ENCODE results near the gene ZNF48. TPM values are rescaled to one million over a fixed set of nuclear protein-coding genes. Genes with fewer than 3 reads are reported as not detected.

Gene ZNF48
- total and polyA plus RNA-seq, 8 donors = 3.9 to 33.6 (median 5.4) TPM

Small RNAs within 50 kb of the gene (small RNA-seq; reads per million reads assigned to genes)
- 0 to 0.31 (median 0) reads per million in 4 donors for gene RF00406

Other genes starting within 250 kb of the ZNF48 start
- gene CORO1A, start 211.8 kb upstream of the ZNF48 start, total RNA-seq = 10 to 100 TPM; 13.0 to 30.3 (median 18.7) TPM
- gene CORO1A, start 211.8 kb upstream of the ZNF48 start, polyA plus RNA-seq = 10 to 100 TPM; 34.2 to 42.5 (median 37.3) TPM
- gene BOLA2B, start 201.8 kb upstream of the ZNF48 start, total RNA-seq = 100 to 1,000 TPM in 2 of 5 donors, 10 to 100 TPM in 2, not detected in 1; 21.3 to 415 (median 168) TPM
- 100 to 1,000 TPM; 281 to 322 (median 321) TPM for gene BOLA2B, start 201.8 kb upstream of the ZNF48 start, polyA plus RNA-seq
- gene SLX1A, start 201.5 kb upstream of the ZNF48 start, total RNA-seq = 10 to 100 TPM in 3 of 5 donors, 1 to 10 TPM in 2; 2.3 to 86.9 (median 19.0) TPM
- 10 to 100 TPM; 80.8 to 86.0 (median 84.2) TPM for gene SLX1A, start 201.5 kb upstream of the ZNF48 start, polyA plus RNA-seq
- 100 to 1,000 TPM in 1 of 5 donors, 10 to 100 TPM in 3, 1 to 10 TPM in 1; 4.2 to 118 (median 63.6) TPM for gene SULT1A3, start 196.2 kb upstream of the ZNF48 start, total RNA-seq
- gene SULT1A3, start 196.2 kb upstream of the ZNF48 start, polyA plus RNA-seq = 10 to 100 TPM; 23.8 to 53.2 (median 42.2) TPM
- gene NPIPB13, start 146.9 kb upstream of the ZNF48 start, total RNA-seq = 1 to 10 TPM in 4 of 5 donors, not detected in 1; 1.6 to 6.4 (median 3.0) TPM
- gene NPIPB13, start 146.9 kb upstream of the ZNF48 start, polyA plus RNA-seq = 1 to 10 TPM; 1.7 to 5.5 (median 2.6) TPM
- 10 to 100 TPM in 4 of 5 donors, 1 to 10 TPM in 1; 8.8 to 30.8 (median 18.3) TPM for gene CD2BP2, start 40.1 kb upstream of the ZNF48 start, total RNA-seq
- 10 to 100 TPM; 37.1 to 45.2 (median 41.4) TPM for gene CD2BP2, start 40.1 kb upstream of the ZNF48 start, polyA plus RNA-seq
- gene TBC1D10B, start 24.9 kb upstream of the ZNF48 start, total RNA-seq = 10 to 100 TPM; 25.1 to 89.2 (median 33.2) TPM
- 10 to 100 TPM; 20.5 to 25.0 (median 22.0) TPM for gene TBC1D10B, start 24.9 kb upstream of the ZNF48 start, polyA plus RNA-seq
- not detected for gene MYL11, start 20.6 kb upstream of the ZNF48 start, total RNA-seq
- 1 to 10 TPM in 2 of 3 donors, not detected in 1; 1.6 to 4.7 TPM for gene MYL11, start 20.6 kb upstream of the ZNF48 start, polyA plus RNA-seq
- gene SEPTIN1, start 12.9 kb upstream of the ZNF48 start, total RNA-seq = 1 to 10 TPM in 3 of 5 donors, under 1 TPM in 1, not detected in 1; 0.72 to 6.2 (median 3.9) TPM
- gene SEPTIN1, start 12.9 kb upstream of the ZNF48 start, polyA plus RNA-seq = 10 to 100 TPM in 1 of 3 donors, 1 to 10 TPM in 2; 5.2 to 10.5 (median 7.0) TPM
- gene ZNF771, start 12.2 kb downstream of the ZNF48 start, total RNA-seq = 10 to 100 TPM in 2 of 5 donors, 1 to 10 TPM in 3; 1.2 to 28.7 (median 6.7) TPM
- gene ZNF771, start 12.2 kb downstream of the ZNF48 start, polyA plus RNA-seq = 10 to 100 TPM in 1 of 3 donors, 1 to 10 TPM in 2; 3.4 to 11.0 (median 6.5) TPM
- 10 to 100 TPM in 4 of 5 donors, not detected in 1; 15.5 to 47.8 (median 27.1) TPM for gene DCTPP1, start 34.6 kb downstream of the ZNF48 start, total RNA-seq
- gene DCTPP1, start 34.6 kb downstream of the ZNF48 start, polyA plus RNA-seq = 10 to 100 TPM; 28.0 to 50.2 (median 50.1) TPM
- 100 to 1,000 TPM in 1 of 5 donors, 10 to 100 TPM in 4; 30.7 to 167 (median 41.4) TPM for gene SEPHS2, start 50.5 kb downstream of the ZNF48 start, total RNA-seq
- gene SEPHS2, start 50.5 kb downstream of the ZNF48 start, polyA plus RNA-seq = 10 to 100 TPM; 36.8 to 66.1 (median 61.1) TPM
- 100 to 1,000 TPM in 1 of 5 donors, 10 to 100 TPM in 2, 1 to 10 TPM in 2; 5.8 to 256 (median 11.3) TPM for gene ITGAL, start 77.3 kb downstream of the ZNF48 start, total RNA-seq
- gene ITGAL, start 77.3 kb downstream of the ZNF48 start, polyA plus RNA-seq = 1 to 10 TPM; 1.2 to 4.3 (median 1.2) TPM
- gene ZNF768, start 131.1 kb downstream of the ZNF48 start, total RNA-seq = 10 to 100 TPM; 11.9 to 75.0 (median 30.0) TPM
- 10 to 100 TPM; 27.0 to 33.2 (median 32.7) TPM for gene ZNF768, start 131.1 kb downstream of the ZNF48 start, polyA plus RNA-seq
- 10 to 100 TPM; 10.3 to 18.7 (median 12.9) TPM for gene ZNF747, start 139.4 kb downstream of the ZNF48 start, total RNA-seq
- 1 to 10 TPM; 6.2 to 7.8 (median 7.3) TPM for gene ZNF747, start 139.4 kb downstream of the ZNF48 start, polyA plus RNA-seq
- 100 to 1,000 TPM in 1 of 5 donors, 10 to 100 TPM in 3, 1 to 10 TPM in 1; 3.5 to 107 (median 13.4) TPM for gene ZNF764, start 163.0 kb downstream of the ZNF48 start, total RNA-seq
- 1 to 10 TPM; 3.9 to 7.8 (median 6.8) TPM for gene ZNF764, start 163.0 kb downstream of the ZNF48 start, polyA plus RNA-seq
- gene ZNF688, start 176.3 kb downstream of the ZNF48 start, total RNA-seq = 100 to 1,000 TPM in 1 of 5 donors, 10 to 100 TPM in 3, 1 to 10 TPM in 1; 9.4 to 123 (median 18.3) TPM
- 10 to 100 TPM; 25.2 to 26.1 (median 25.3) TPM for gene ZNF688, start 176.3 kb downstream of the ZNF48 start, polyA plus RNA-seq
- gene ZNF785, start 190.3 kb downstream of the ZNF48 start, total RNA-seq = 10 to 100 TPM in 3 of 5 donors, 1 to 10 TPM in 2; 7.8 to 49.0 (median 10.3) TPM
- 1 to 10 TPM; 3.8 to 5.4 (median 4.6) TPM for gene ZNF785, start 190.3 kb downstream of the ZNF48 start, polyA plus RNA-seq
- gene ZNF689, start 215.0 kb downstream of the ZNF48 start, total RNA-seq = 10 to 100 TPM in 2 of 5 donors, 1 to 10 TPM in 2, under 1 TPM in 1; 0.58 to 86.4 (median 7.1) TPM
- 1 to 10 TPM; 2.0 to 4.4 (median 3.1) TPM for gene ZNF689, start 215.0 kb downstream of the ZNF48 start, polyA plus RNA-seq

Measured in stomach (tissue), 8 donors.